Mesodermal cell (in vitro differentiated cells): ENCODE results near the gene NDUFAF5.

Experiments
- H3K27ac ChIP-seq: 2 replicates; pipeline ENCODE4 v1.7.0; 2013; ENCODE audit warnings: mild to moderate bottlenecking, low read depth, low read length, moderate library complexity; ENCODE audit not compliant: severe bottlenecking
- H3K36me3 ChIP-seq: 2 replicates; pipeline ENCODE4 v1.7.1; 2013; ENCODE audit warnings: mild to moderate bottlenecking, low read length, moderate library complexity; ENCODE audit not compliant: control insufficient read depth, insufficient read depth
- H3K4me1 ChIP-seq: one replicate; pipeline ENCODE4 v1.7.1; 2013; ENCODE audit warnings: mild to moderate bottlenecking, low read length; ENCODE audit not compliant: insufficient read depth, control insufficient read depth, poor library complexity, severe bottlenecking
- H3K4me3 ChIP-seq: 2 replicates; pipeline ENCODE4 v1.7.0; 2013; ENCODE audit warnings: low read length, control low read depth, mild to moderate bottlenecking; ENCODE audit not compliant: insufficient read depth, poor library complexity, severe bottlenecking; ENCODE audit errors: extremely low read depth
- H3K9me3 ChIP-seq: 2 replicates; pipeline ENCODE4 v1.7.1; 2013; ENCODE audit warnings: mild to moderate bottlenecking, low read length, moderate library complexity; ENCODE audit not compliant: control insufficient read depth
- WGBS, 2 experiments: methylation state at CpG; one replicate each; pipeline ENCODE4 v1.1.5; 2013; ENCODE audit warnings: missing lambda C conversion rate in 2 of 2; ENCODE audit not compliant: insufficient coverage in 2 of 2; 5-methylcytosine and 5-hydroxymethylcytosine counted together

Gene NDUFAF5

GRCh38 chr20:13855613-13856012, 70.8 kb downstream of the NDUFAF5 start:
- no peak overlapping the region for H3K4me3 ChIP-seq
- H3K36me3 ChIP-seq = no peaks in the 10 kb centered on the region
- no peaks in the 10 kb centered on the region for H3K4me1 ChIP-seq
- 93 to 100% methylated on average over 1 to 3 of the region's 4 CpGs for WGBS, 2 experiments
- H3K27ac ChIP-seq = no peak overlapping the region
- no peaks in the 10 kb centered on the region for H3K9me3 ChIP-seq

- 66 to 93% methylated on average over 2 of the region's 4 CpGs for WGBS, 2 experiments
- no peak overlapping the region for H3K27ac ChIP-seq
- no peaks in the 10 kb centered on the region for H3K4me1 ChIP-seq
- no peaks in the 10 kb centered on the region for H3K9me3 ChIP-seq
- no peaks in the 10 kb centered on the region for H3K36me3 ChIP-seq
- H3K4me3 ChIP-seq = no peak overlapping the region
These were observed 71.5 kb downstream of the NDUFAF5 start for GRCh38 chr20:13856354-13856753.

- no peak overlapping the region for H3K27ac ChIP-seq
- H3K4me1 ChIP-seq = no peaks in the 10 kb centered on the region
- H3K36me3 ChIP-seq = no peaks in the 10 kb centered on the region
- 83 to 92% methylated on average over 1 to 2 of the region's 3 CpGs for WGBS, 2 experiments
- no peak overlapping the region for H3K4me3 ChIP-seq
- H3K9me3 ChIP-seq = no peaks in the 10 kb centered on the region
These were observed 72.5 kb downstream of the NDUFAF5 start for GRCh38 chr20:13857304-13857703.

- H3K36me3 ChIP-seq = no peaks in the 10 kb centered on the region
- H3K4me3 ChIP-seq = no peak overlapping the region
- H3K4me1 ChIP-seq = no peaks in the 10 kb centered on the region
- H3K9me3 ChIP-seq = no peaks in the 10 kb centered on the region
- H3K27ac ChIP-seq = no peak overlapping the region
- 88 to 98% methylated on average over 7 of the region's 7 CpGs for WGBS, 2 experiments
These were observed 73.1 kb downstream of the NDUFAF5 start for GRCh38 chr20:13857961-13858360.

- whole genome bisulfite sequencing, 2 experiments = 60 to 92% methylated on average over 1 to 2 of the region's 5 CpGs
- Histone ChIP-seq H3K4me3 (no peak overlapping the region), H3K4me1 (no peaks in the 10 kb centered on the region), H3K36me3 (no peaks in the 10 kb centered on the region), H3K9me3 (no peaks in the 10 kb centered on the region), H3K27ac (no peak overlapping the region)
These were observed 73.6 kb downstream of the NDUFAF5 start for GRCh38 chr20:13858439-13858838.

GRCh38 chr20:13858871-13859270, 74.0 kb downstream of the NDUFAF5 start:
- Histone ChIP-seq H3K4me1 (no peaks in the 10 kb centered on the region), H3K36me3 (no peaks in the 10 kb centered on the region), H3K9me3 (no peaks in the 10 kb centered on the region), H3K27ac (no peak overlapping the region), H3K4me3 (no peak overlapping the region)

- Histone ChIP-seq H3K9me3 (no peaks in the 10 kb centered on the region), H3K27ac (no peak overlapping the region), H3K4me1 (peaks cover 8% of the 10 kb centered on the region), H3K36me3 (no peaks in the 10 kb centered on the region), H3K4me3 (no peak overlapping the region)
- 100% methylated on average over 2 of the region's 2 CpGs; no CpG with 5 or more reads in 1 of the 2 experiments for WGBS, 2 experiments
These were observed 77.4 kb downstream of the NDUFAF5 start for GRCh38 chr20:13862245-13862644.

- Histone ChIP-seq H3K9me3 (no peaks in the 10 kb centered on the region), H3K4me1 (peaks cover 8% of the 10 kb centered on the region), H3K36me3 (no peaks in the 10 kb centered on the region), H3K4me3 (no peak overlapping the region), H3K27ac (no peak overlapping the region)
- WGBS, 2 experiments = no CpG with 5 or more reads among the region's 1 CpG
These were observed 78.4 kb downstream of the NDUFAF5 start for GRCh38 chr20:13863244-13863643.

GRCh38 chr20:13865156-13865555, 80.3 kb downstream of the NDUFAF5 start:
- Histone ChIP-seq H3K36me3 (no peaks in the 10 kb centered on the region), H3K9me3 (no peaks in the 10 kb centered on the region), H3K4me1 (peaks cover 8% of the 10 kb centered on the region), H3K4me3 (no peak overlapping the region), H3K27ac (no peak overlapping the region)
- WGBS, 2 experiments = no CpG with 5 or more reads among the region's 2 CpGs

- no peaks in the 10 kb centered on the region for H3K9me3 ChIP-seq
- no peak overlapping the region for H3K27ac ChIP-seq
- H3K4me3 ChIP-seq = no peak overlapping the region
- H3K36me3 ChIP-seq = no peaks in the 10 kb centered on the region
- WGBS, 2 experiments = 84 to 94% methylated on average over 3 of the region's 5 CpGs
- H3K4me1 ChIP-seq = peaks cover 8% of the 10 kb centered on the region
These were observed 81.0 kb downstream of the NDUFAF5 start for GRCh38 chr20:13865791-13866351.

- no peaks in the 10 kb centered on the region for H3K36me3 ChIP-seq
- WGBS, 2 experiments = 78 to 100% methylated on average over 3 to 4 of the region's 4 CpGs
- no peaks in the 10 kb centered on the region for H3K9me3 ChIP-seq
- no peak overlapping the region for H3K4me3 ChIP-seq
- H3K27ac ChIP-seq = no peak overlapping the region
- peaks cover 8% of the 10 kb centered on the region for H3K4me1 ChIP-seq
These were observed 83.5 kb downstream of the NDUFAF5 start for GRCh38 chr20:13868331-13868730.
